Activated CD8-positive, alpha-beta memory T cell treated with anti-CD3 and anti-CD28 coated beads for 48 hours (primary cell): ENCODE data around the gene GLRA3.
"Not testable (repeated sequence)": the region's sequence is repeated elsewhere in the genome, so short reads cannot be mapped to it uniquely, and the experiment has no call there.

ENCODE experiments used
- DNase-seq, 3 experiments: peaks; one replicate each; pipeline ENCODE4 v3.0.0-alpha.2; 2020; ENCODE audit warnings: low read depth in 2 of 3, low spot score in 2 of 3

GLRA3 gene

DNA sequence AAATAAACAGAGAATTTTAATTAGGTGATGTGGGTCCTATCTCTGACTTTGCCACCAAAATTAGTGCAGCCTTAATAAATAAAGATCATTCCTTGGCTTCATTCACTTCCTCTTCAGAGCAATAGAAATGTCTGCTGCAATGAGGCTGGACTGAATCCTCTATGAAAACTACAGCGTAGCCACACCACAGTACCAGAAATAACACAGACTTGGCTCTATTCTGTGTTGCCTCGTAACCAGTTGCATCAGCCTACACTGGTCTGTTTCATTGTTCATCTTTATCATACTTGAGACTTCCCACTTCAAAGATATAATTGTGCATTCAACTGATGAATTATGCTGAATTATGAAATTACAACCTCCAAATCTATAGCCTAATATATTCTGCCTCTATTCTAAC lies 15.8 kb downstream of the GLRA3 start:
- no peak for DNase-seq

DNA sequence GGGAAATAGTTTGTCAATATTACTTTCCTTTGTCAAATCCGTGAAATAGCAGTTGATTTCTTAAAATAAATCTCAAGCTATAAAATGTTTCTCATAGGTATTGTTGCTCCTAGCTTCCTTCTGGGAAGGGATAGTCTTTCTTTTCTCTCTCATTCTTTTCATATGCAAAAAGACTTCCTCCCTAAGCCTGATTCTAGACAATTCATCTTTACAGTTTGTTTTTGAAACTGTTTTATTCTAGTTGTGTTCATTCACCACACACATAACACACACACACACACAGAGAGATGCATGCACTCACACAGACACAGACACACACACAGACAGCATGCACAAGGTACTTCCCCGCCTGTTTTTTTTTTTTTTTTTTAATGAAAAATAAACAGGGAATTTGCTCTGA lies 18.2 kb downstream of the GLRA3 start:
- no peak for DNase-seq

DNA sequence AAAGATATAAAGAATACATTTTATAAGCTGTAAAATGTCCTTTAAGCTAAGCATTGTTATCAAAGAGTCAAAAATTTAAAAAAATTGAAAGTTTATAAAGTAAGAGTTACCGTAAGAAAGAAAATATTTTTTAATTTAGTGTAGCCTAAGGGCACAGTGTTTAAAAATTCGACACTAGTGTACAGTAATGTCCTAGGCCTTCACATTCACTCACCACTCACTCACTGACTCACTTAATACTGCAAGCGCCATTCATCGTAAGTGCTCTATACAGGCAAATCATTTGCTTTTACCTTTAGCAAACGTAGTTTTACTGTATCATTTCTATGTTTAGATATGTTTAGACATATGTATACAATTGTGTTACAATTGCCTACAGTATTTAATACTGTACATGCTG lies 20.2 kb downstream of the GLRA3 start:
- DNase-seq: no peak

DNA sequence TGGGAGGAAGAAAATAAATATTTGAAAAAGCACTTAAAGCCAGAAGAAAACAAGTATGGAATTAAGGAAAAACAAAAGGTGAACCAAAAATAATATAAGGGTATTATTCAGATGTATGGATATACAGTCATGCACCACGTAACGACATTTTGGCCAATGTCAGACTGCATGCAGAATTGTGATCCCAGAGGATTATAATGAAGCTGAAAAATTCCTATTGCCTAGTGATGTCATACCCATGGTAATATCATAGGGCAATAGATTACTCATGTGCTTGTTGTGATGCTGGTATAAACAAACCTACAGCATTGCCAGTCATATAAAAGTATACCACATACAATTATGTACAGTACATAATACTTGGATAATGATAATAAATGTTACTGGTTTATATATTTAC lies 20.9 kb downstream of the GLRA3 start:
- no peak for DNase-seq

DNA sequence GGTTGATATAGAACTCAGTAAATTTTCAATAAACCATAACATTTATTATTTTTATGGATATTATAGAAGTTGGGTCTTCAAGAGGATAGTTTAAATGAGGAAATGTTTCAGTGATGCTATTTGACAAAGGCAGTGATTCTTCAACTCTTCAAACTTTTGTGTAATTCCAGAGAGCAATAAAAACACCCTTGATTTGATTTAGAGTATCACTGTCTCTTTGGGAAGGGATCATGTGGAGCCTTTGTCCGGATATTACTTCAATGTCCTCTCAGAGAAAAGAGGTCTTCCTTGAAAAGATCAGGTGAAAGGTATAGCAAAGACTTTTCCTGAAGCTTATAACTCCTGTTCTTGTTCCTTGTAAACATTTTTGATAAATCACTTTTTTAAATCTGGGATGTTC lies 23.3 kb downstream of the GLRA3 start:
- no peak for DNase-seq

DNA sequence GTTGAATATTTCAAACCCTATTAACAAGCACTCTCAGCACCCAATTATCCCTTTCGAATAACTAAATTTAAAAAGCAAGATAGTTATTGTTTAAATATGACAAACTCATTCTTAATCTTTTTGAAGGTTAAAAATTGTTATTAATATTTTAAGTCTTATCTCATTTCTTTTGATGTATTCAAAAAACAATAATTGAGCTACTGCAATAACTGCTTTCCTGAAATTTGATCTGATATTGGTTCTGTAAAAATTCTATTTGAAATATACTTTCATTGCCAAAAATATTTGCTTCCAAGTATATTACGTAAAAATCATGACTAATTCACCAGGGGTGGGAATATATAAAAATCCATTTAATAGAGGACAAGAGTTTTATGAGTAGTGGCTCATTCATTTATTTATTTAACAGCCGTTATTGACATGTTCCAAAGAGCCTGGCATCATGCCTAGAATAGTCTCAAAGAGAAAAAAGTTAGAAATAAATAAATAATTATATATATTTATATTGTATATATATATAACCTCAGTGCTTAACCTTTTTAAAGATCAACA lies 34.4 kb downstream of the GLRA3 start:
- DNase-seq: no peak

DNA sequence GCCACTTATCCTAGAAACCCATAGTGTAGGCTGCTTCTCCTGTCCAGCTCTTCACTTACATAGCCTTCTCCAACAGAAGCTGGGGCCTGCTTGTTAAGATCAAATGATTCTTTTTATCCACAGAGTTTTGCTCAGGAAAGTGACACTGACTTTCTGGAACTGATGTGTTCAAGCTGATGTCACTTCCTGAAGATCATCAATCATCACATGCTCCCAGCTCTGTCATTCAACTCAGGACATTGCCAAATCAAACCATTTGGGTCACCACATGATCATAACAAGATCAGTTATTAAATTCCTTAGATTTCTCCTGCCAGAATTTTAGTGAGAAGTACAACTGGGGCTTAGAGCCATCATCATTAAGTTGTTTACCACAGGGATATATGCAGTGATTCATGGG lies 39.4 kb downstream of the GLRA3 start:
- DNase-seq: no peak

DNA sequence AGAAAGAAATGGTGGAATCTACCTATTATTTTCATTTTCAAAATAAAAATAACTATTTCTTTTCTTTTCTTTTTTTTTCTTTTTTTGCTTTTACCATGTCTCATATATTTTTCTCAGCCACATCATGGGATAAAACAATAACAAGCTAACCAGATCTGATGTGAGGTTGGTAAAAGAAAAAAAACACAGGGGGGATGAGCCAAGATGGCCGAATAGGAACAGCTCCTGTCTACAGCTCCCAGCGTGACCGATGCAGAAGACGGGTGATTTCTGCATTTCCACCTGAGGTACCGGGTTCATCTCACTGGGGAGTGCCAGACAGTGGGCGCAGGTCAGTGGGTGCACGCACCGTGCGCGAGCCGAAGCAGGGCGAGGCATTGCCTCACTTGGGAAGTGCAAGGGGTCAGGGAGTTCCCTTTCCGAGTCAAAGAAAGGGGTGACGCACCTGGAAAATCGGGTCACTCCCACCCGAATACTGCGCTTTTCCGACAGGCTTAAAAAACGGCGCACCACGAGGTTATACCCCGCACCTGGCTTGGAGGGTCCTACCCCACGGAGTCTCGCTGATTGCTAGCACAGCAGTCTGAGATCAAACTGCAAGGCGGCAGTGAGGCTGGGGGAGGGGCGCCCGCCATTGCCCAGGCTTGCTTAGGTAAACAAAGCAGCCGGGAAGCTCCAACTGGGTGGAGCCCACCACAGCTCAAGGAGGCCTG lies 50.6 kb downstream of the GLRA3 start:
- not testable (repeated sequence) for DNase-seq

- no peak for DNase-seq
These were observed 53.7 kb downstream of the GLRA3 start for GRCh38 chr4:174775366-174775765.

DNA sequence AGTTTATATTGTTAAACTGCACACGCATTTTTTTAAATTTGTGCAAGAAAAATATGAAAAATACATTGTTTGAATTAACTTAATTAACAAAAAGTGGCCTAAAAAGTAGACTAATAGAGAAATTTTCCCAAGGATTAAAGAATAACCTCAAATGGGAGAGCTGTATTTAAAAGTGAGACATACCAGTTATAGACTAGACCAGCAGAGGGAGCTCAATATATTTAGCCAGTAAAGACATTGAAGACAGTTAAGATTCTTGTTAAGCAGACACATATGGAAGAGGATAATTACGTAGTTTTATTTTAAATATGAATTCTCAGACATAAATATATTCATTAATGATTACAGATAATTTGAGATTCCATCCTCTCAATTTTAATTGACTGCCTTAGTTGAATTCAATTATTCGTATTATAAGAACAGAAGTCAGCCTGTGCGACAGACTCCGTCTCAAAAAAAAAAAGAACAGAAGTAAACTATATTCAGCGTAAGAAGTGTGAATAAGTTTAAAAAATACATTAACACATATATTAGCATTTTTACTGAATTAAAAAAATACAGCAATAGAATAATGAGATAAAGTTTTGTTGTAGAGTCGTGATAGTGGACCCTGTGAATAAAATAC lies 64.8 kb downstream of the GLRA3 start:
- DNase-seq: no peak

GRCh38 chr4:174763454-174764104 lies 65.5 kb downstream of the GLRA3 start:
- DNase-seq: no peak

DNA sequence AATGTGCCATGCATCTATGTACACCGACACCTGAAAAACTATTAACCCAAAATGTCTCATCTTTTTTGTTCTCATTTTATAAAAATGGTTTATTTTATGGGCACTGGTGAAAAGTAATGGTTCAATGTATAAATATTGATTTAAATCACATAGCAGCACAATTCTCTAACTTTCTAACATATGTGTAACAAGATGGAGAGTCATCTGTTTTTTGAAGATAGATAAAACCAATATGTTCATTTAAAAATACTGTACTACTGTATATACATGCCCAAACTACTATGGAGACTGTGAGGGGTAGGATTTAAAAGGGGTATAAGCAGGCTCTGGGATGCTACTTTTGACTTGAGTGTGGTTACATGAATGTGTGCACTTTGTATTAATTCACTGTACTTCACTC lies 67.6 kb downstream of the GLRA3 start:
- DNase-seq: no peak

DNA sequence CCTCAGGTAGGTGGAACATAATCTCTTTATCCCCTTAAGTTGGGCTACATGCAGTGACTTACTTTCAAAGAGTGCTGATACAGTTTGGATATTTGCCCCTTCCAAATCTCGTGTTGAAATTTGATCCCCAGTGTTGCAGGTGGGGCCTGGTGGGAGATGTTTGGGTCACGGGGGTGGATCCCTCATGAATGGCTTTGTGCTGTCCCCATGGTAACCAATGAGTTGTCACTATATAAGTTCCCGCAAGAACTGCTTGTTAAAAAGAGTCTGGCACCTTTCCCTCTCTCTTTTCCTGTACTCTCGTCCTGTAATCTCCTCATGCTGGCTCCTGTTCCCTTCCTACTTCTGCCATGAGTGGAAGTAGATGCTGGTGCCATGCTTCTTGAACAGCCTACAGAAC lies 71.3 kb downstream of the GLRA3 start:
- DNase-seq: no peak

- no peak for DNase-seq
These were observed 76.0 kb downstream of the GLRA3 start for GRCh38 chr4:174753021-174753420.

DNA sequence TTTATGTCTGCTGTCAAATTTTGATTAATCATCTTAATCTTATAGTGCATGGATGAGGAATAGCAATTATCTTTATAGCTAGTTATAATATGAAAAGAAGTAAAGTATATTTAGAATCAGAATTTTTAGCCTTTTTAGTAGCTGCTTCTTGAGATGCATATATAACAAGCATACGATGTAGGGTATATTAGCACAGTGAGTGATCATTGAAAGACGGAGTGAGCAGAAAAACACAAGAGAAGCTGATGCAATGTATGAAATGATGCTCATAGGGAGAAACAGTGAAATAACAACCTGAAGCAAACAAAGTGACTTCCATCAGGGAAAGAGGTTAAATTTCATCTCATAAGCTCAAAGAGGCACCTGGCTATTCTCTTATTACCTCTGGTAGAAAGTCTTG lies 77.0 kb downstream of the GLRA3 start:
- DNase-seq: no peak

- no peak for DNase-seq
These were observed 80.0 kb downstream of the GLRA3 start for GRCh38 chr4:174749091-174749490.

DNA sequence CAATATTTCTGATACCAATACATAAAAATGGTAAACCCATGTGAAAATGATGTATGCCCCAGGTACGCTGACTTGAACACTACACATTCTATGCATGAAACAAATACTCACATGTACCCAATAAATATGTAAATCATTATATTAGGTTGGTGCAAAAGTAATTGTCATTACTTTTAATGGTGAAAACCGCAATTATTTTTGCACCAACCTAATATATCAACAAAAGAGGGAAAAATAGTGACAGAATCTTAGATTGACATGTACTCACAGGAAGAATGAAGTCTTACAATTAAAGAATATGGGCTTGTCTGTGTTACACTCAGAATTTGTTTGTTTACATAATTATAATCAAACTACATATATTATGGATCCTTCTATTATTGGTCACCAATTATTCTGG lies 82.3 kb downstream of the GLRA3 start:
- no peak for DNase-seq

- DNase-seq: no peak
These were observed 86.5 kb downstream of the GLRA3 start for GRCh38 chr4:174742561-174742960.

DNA sequence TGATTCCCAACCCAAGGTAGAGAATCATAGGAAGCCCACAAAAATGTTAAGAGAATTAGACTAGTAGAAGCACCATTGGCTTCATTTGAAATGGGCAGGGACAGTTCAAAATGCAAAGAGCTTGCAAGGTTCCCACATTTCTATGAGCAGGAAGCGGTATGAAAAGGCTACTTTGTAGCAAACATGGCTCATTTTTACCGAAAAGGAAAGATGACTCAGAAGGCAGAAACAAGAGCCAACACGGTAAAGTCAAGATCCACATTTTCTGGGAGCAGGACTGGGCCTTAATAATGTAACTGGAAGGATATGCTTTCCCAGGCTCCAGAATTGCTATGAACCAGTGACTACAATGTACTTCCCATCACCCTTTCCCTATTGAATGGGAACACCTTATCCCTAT lies 89.5 kb downstream of the GLRA3 start:
- DNase-seq: no peak

GRCh38 chr4:174734181-174734580 lies 94.9 kb downstream of the GLRA3 start:
- DNase-seq: no peak

DNA sequence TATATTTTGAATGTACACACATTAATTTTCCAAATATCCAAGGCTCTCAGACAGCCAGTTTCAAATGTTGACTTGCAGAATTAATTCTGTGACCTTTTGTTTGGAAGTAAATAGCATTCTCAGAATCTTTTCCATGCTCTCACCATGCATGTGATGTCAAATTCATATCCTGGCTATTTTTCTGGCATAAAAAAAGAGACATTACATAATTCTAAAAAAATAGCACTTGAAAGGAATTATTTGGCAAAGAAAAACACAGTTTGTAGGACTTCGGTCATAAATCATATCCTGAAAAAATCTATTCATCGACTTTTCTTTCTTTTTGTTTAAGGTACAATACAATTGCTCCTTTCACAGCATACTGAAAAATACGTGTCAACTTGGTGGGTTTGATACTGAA lies 111.2 kb downstream of the GLRA3 start:
- DNase-seq: no peak

- DNase-seq: no peak
These were observed 111.9 kb downstream of the GLRA3 start for GRCh38 chr4:174716986-174717770.
